Measurements from ENCODE around the gene CYP1A2. TPM values are rescaled to one million over a fixed set of nuclear protein-coding genes. Genes with fewer than 3 reads are reported as not detected.
A peak's percentile ranks its signal among the peaks of the same experiment; 100 is the strongest.

Gene CYP1A2
- total and polyA plus RNA-seq, 2 donors (not counting 1 experiment from before 2014, with no cell fraction given), result not detected

GRCh38 chr15:74800559-74801094, 52.0 kb downstream of the CYP1A2 start:
- Mint-ChIP-seq H3K9me3 (ENCODE audit: insufficient read depth) (no peaks in the 10 kb centered on the region), H3K27ac (peak overlapping the region; percentile 90), H3K27me3 (no peaks in the 10 kb centered on the region), H3K4me1 (peaks cover 46% of the 10 kb centered on the region), H3K4me3 (no peak overlapping the region)
- POLR2A ChIA-PET, result interaction anchor here (0.9 to 15.8 kb wide), 6 partner anchors 10 to 43 kb away, joined by 3 to 572 read pairs (median 8); partner anchors contain the start of gene CSK
- Histone ChIP-seq H3K4me1 (ENCODE audit: control insufficient read depth in 2 of 2, insufficient read depth in 2 of 2, low read length in 2 of 2) (peaks cover 50 to 55% of the 10 kb centered on the region in 2 donors), H3K4me2 (replicated peaks; ENCODE audit: low read depth, low read length, poor library complexity, severe bottlenecking) (peak overlapping the region; percentile 62), H3K9ac (ENCODE audit: low read length) (no peak overlapping the region), H3K4me3 (ENCODE audit: control extremely low read depth in 1 of 5, extremely low read depth in 1 of 5, insufficient read depth in 1 of 5, low read depth in 2 of 5, low read length in 4 of 5) (no peak overlapping the region), H3K27me3 (replicated peaks in 1 of 4; ENCODE audit: control extremely low read depth in 1 of 4, control insufficient read depth in 3 of 4, insufficient read depth in 4 of 4, low read length in 3 of 4) (no peaks in the 10 kb centered on the region), H3K36me3 (replicated peaks in 1 of 2; ENCODE audit: control extremely low read depth in 1 of 2, control insufficient read depth in 1 of 2, extremely low read depth in 1 of 2, insufficient read depth in 2 of 2, low read length in 1 of 2) (peaks cover 0 to 79% of the 10 kb centered on the region in 2 experiments), H3K27ac (ENCODE audit: low read length in 2 of 2) (peak overlapping the region; percentile 60 to 93), H4K20me1 (ENCODE audit: control insufficient read depth, insufficient read depth, low read length, poor library complexity, severe bottlenecking) (peaks cover 92% of the 10 kb centered on the region), H3K79me2 (ENCODE audit: control insufficient read depth, insufficient read depth, low read length) (peaks cover 58% of the 10 kb centered on the region), H2AFZ (ENCODE audit: insufficient read depth, low read depth, low read length, poor library complexity, severe bottlenecking) (no peak overlapping the region), H3K9me3 (ENCODE audit: control extremely low read depth in 1 of 3, control insufficient read depth in 2 of 3, insufficient read depth in 1 of 3, low read length in 2 of 3) (no peaks in the 10 kb centered on the region)
- TF ChIP-seq EZH2 (IDR thresholded peaks at IDR 0.05; ENCODE audit: borderline replicate concordance, insufficient read depth, low read depth, low read length, poor library complexity, severe bottlenecking), result no peak
- TF ChIP-seq, protein P1, sequence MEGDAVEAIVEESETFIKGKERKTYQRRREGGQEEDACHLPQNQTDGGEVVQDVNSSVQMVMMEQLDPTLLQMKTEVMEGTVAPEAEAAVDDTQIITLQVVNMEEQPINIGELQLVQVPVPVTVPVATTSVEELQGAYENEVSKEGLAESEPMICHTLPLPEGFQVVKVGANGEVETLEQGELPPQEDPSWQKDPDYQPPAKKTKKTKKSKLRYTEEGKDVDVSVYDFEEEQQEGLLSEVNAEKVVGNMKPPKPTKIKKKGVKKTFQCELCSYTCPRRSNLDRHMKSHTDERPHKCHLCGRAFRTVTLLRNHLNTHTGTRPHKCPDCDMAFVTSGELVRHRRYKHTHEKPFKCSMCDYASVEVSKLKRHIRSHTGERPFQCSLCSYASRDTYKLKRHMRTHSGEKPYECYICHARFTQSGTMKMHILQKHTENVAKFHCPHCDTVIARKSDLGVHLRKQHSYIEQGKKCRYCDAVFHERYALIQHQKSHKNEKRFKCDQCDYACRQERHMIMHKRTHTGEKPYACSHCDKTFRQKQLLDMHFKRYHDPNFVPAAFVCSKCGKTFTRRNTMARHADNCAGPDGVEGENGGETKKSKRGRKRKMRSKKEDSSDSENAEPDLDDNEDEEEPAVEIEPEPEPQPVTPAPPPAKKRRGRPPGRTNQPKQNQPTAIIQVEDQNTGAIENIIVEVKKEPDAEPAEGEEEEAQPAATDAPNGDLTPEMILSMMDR (IDR thresholded peaks at IDR 0.05), result no peak
- no peak for ATAC-seq (ENCODE audit: low read depth)
- CTCF ChIA-PET, result interaction anchor here (1.5 to 37.1 kb wide), 9 partner anchors 8 to 168 kb away, joined by 4 to 2548 read pairs (median 15); partner anchors contain the start of gene CSK
- intact Hi-C loops (cut with micrococcal nuclease), result loop anchor here (1.0 to 2.0 kb wide), 5 partner anchors 13 to 42 kb away; partner anchors contain the start of gene ULK3
- DNase-seq, result no peak
- 83% methylated on average over 13 of the region's 20 CpGs for WGBS (ENCODE audit: insufficient coverage)
